PC-3 (cell line): ENCODE results near the gene CEP41. TPM values are rescaled to one million over a fixed set of nuclear protein-coding genes. Genes with fewer than 3 reads are reported as not detected.
A peak's percentile ranks its signal among the peaks of the same experiment; 100 is the strongest.

Experiments used
- ATAC-seq: fragments of 200-7000 bp; cut with Tn5 transposase; 2 replicates; pipeline ENCODE4 v1.9.1; 2020; ENCODE audit warnings: mild to moderate bottlenecking, moderate library complexity
- BruUV-seq: library from RNA; stranded (reverse); fragments of 400-500 nt; replicated peaks from 2 replicates; lab custom pipeline; 2021; lab: Mats Ljungman, UMichigan
- CTCF ChIA-PET: fragments of 300-600 bp; sonication (Branson Sonifier 250); formaldehyde crosslinking; loops from one replicate; lab custom pipeline; 2022; ENCODE audit warnings: antibody characterized with exemption; lab: Charles Lee
- POLR2A ChIA-PET: fragments of 300-600 bp; sonication (Branson Sonifier 250); formaldehyde crosslinking; loops from one replicate; lab custom pipeline; 2022; ENCODE audit warnings: antibody characterized with exemption; ENCODE audit not compliant: unreplicated experiment; lab: Charles Lee
- DNase-seq: peaks from one replicate; pipeline ENCODE4 v3.0.0-alpha.2; 2015
- H2AFZ ChIP-seq: fragments of 300-600 bp; sonication (generic); 2 replicates; pipeline ENCODE4 v1.6.0; 2016; ENCODE audit warnings: antibody characterized with exemption, low read length
- H3F3A ChIP-seq: fragments of 300-600 bp; sonication (generic); one replicate; pipeline ENCODE4 v1.6.0; 2017; ENCODE audit warnings: antibody characterized with exemption, low read length, control low read depth, mild to moderate bottlenecking; ENCODE audit not compliant: unreplicated experiment
- H3K27ac ChIP-seq: fragments of 300-600 bp; sonication (generic); 2 replicates; pipeline ENCODE4 v1.5.1; 2016; ENCODE audit warnings: mild to moderate bottlenecking, low read length
- H3K27me3 ChIP-seq: fragments of 300-600 bp; sonication (generic); 2 replicates; pipeline ENCODE4 v1.6.1; 2016; ENCODE audit warnings: low read length, mixed read lengths
- H3K36me3 ChIP-seq: fragments of 300-600 bp; sonication (generic); 2 replicates; pipeline ENCODE4 v1.6.1; 2016; ENCODE audit warnings: low read depth, mixed run types, low read length, mixed read lengths
- H3K4me1 ChIP-seq: fragments of 300-600 bp; sonication (generic); 2 replicates; pipeline ENCODE4 v1.5.1; 2016; ENCODE audit warnings: low read length; ENCODE audit not compliant: insufficient read depth
- H3K4me2 ChIP-seq: fragments of 300-600 bp; sonication (generic); 2 replicates; pipeline ENCODE4 v1.6.0; 2016; ENCODE audit warnings: low read length
- H3K4me3 ChIP-seq: fragments of 300-600 bp; sonication (generic); 2 replicates; pipeline ENCODE4 v1.5.1; 2016; ENCODE audit warnings: mild to moderate bottlenecking, low read length, mixed read lengths
- H3K79me2 ChIP-seq: fragments of 300-600 bp; sonication (generic); 2 replicates; pipeline ENCODE4 v1.6.1; 2017; ENCODE audit warnings: low read length, mixed read lengths
- H3K9ac ChIP-seq: fragments of 300-600 bp; sonication (generic); 2 replicates; pipeline ENCODE4 v1.6.0; 2016; ENCODE audit warnings: mild to moderate bottlenecking, low read length
- H3K9me2 ChIP-seq: fragments of 300-600 bp; sonication (generic); replicated peaks from 2 replicates; pipeline ENCODE4 v1.6.1; 2016; ENCODE audit warnings: mixed run types, low read length, mixed read lengths
- H3K9me3 ChIP-seq: fragments of 300-600 bp; sonication (generic); 2 replicates; pipeline ENCODE4 v1.6.1; 2016; ENCODE audit warnings: low read length, mixed read lengths
- H4K20me1 ChIP-seq: fragments of 300-600 bp; sonication (generic); 2 replicates; pipeline ENCODE4 v1.6.1; 2016; ENCODE audit warnings: low read length, mixed read lengths
- CTCF ChIP-seq: fragments of 300-600 bp; sonication (generic); conservative IDR thresholded peaks from 2 replicates; pipeline ENCODE4 v1.5.1; 2017; ENCODE audit warnings: antibody characterized with exemption, low read depth, mild to moderate bottlenecking, low read length
- EZH2 ChIP-seq: fragments of 300-600 bp; sonication (generic); IDR thresholded peaks from one replicate; pipeline ENCODE4 v1.6.1; 2017; ENCODE audit warnings: antibody characterized with exemption, mild to moderate bottlenecking, low read length; ENCODE audit not compliant: unreplicated experiment
- EZH2phosphoT487 ChIP-seq: fragments of 300-600 bp; sonication (generic); IDR thresholded peaks from 2 replicates; pipeline ENCODE4 v1.6.1; 2018; ENCODE audit warnings: mild to moderate bottlenecking, antibody characterized with exemption, low read length, borderline replicate concordance
- intact Hi-C: fragments of 100-400 bp; cut with micrococcal nuclease; formaldehyde crosslinking; loops from 2 replicates; pipeline ENCODE4 v1.9.0; 2023
- total RNA-seq: library from RNA; depleted of rRNA; stranded (reverse); fragments of >200 nt; gene quantifications from 2 replicates; pipeline ENCODE4 v1.2.3, GENCODE V29; 2014

The CEP41 gene
- total RNA-seq, 1 experiment from 2014 or later = 10.4 TPM

DNA sequence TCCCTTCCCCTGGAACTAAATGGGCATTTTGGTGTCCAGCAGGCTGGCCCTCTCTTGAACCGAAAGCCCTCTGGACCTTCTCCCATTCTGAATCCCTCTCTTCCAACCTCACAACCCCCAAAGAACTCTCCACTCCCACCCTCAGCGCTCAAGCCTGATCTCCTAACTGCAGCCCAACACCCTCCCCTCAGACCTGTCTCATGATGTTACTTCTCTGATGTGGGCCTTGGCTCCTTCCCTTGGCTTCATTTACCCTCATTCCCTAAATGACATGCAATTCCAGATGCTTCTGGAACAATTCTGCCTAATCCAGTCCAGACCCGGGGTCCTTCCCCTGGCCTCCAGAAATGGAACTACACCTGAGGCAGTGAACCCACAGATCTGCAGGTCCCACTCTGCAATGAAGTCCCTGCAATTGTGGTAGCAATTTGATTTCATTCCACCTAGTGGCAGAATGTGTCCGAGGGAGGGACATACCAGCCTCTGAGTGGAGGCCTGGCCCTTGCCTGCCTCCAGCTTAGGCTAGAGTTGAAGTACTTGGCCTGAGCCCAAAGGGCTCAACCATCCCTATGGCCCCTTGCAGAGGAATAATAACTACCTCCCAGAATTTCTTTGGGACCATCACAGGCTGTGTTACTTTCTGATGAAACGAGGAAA, 4.1 kb upstream of the CEP41 start:
- ATAC-seq = no peak

GRCh38 chr7:130444234-130444633, 3.4 kb upstream of the CEP41 start:
- no peak overlapping the region for H3K27ac ChIP-seq
- H3K4me1 ChIP-seq = peaks cover 15% of the 10 kb centered on the region
- no peak overlapping the region for H3K9ac ChIP-seq
- no peaks in the 10 kb centered on the region for H4K20me1 ChIP-seq
- no peaks in the 10 kb centered on the region for H3F3A ChIP-seq
- DNase-seq (no peak), ATAC-seq (no peak)
- TF ChIP-seq CTCF (no peak), EZH2phosphoT487 (no peak), EZH2 (no peak)
- BruUV-seq = no TSS peak
- no peaks in the 10 kb centered on the region for H3K27me3 ChIP-seq
- H2AFZ ChIP-seq = no peak overlapping the region
- no peaks in the 10 kb centered on the region for H3K9me2 ChIP-seq
- H3K4me2 ChIP-seq = no peak overlapping the region
- no peaks in the 10 kb centered on the region for H3K36me3 ChIP-seq
- ChIA-PET CTCF (no interaction called here), POLR2A (no interaction called here)
- H3K4me3 ChIP-seq = no peak overlapping the region
- peaks cover 10% of the 10 kb centered on the region for H3K79me2 ChIP-seq
- H3K9me3 ChIP-seq = no peaks in the 10 kb centered on the region
- intact Hi-C loops = no loop called here

More for the DNA sequence above, 4.1 kb upstream of the CEP41 start:
- no peak overlapping the region for H3K4me3 ChIP-seq
- H3K9ac ChIP-seq = no peak overlapping the region
- ChIA-PET POLR2A (no interaction called here), CTCF (no interaction called here)
- no peaks in the 10 kb centered on the region for H3K27me3 ChIP-seq
- H2AFZ ChIP-seq = no peak overlapping the region
- no peaks in the 10 kb centered on the region for H4K20me1 ChIP-seq
- no peaks in the 10 kb centered on the region for H3K36me3 ChIP-seq
- peaks cover 11% of the 10 kb centered on the region for H3K4me1 ChIP-seq
- no peak overlapping the region for H3K4me2 ChIP-seq
- TF ChIP-seq EZH2phosphoT487 = no peak
- peak; percentile 19; the same call in 1 of the 2 replicates for TF ChIP-seq CTCF
- H3K9me3 ChIP-seq = no peaks in the 10 kb centered on the region
- no TSS peak for BruUV-seq
- H3F3A ChIP-seq = no peaks in the 10 kb centered on the region
- intact Hi-C loops = no loop called here
- DNase-seq = no peak
- no peak overlapping the region for H3K27ac ChIP-seq
- H3K9me2 ChIP-seq = no peaks in the 10 kb centered on the region
- peaks cover 5% of the 10 kb centered on the region for H3K79me2 ChIP-seq

DNA sequence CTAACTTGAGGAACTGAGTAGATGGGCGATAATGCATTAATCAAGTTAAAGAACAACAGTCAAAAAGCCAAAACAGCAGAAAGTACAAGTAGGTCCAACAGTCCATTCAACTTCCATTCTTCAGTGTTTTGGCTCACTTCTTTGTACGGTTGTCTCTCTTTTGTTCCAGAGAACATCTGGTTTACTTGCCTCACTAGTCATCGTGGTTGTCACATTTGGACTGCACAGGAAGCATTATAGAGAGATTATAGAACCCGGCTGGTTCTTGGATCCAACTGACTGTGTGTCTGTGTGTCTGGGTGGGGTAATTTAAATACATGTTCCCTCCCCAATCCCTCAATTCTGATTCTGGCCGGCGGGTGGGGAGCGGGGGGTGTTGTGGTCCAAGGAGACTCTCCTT, 1.8 kb upstream of the CEP41 start:
- DNase-seq = no peak
- no peaks in the 10 kb centered on the region for H3K9me3 ChIP-seq
- H3K4me1 ChIP-seq = peaks cover 15% of the 10 kb centered on the region
- no peaks in the 10 kb centered on the region for H3K36me3 ChIP-seq
- intact Hi-C loops = no loop called here
- H4K20me1 ChIP-seq = no peaks in the 10 kb centered on the region
- peaks cover 10% of the 10 kb centered on the region for H3K79me2 ChIP-seq
- H3K4me2 ChIP-seq = no peak overlapping the region
- CTCF ChIA-PET = no interaction called here
- POLR2A ChIA-PET = no interaction called here
- TF ChIP-seq EZH2phosphoT487 (no peak), CTCF (no peak), EZH2 (no peak)
- BruUV-seq = no TSS peak
- H3K27ac ChIP-seq = no peak overlapping the region
- no peak overlapping the region for H3K9ac ChIP-seq
- H3F3A ChIP-seq = no peaks in the 10 kb centered on the region
- no peak overlapping the region for H3K4me3 ChIP-seq
- H3K27me3 ChIP-seq = no peaks in the 10 kb centered on the region
- H2AFZ ChIP-seq = no peak overlapping the region
- no peak for ATAC-seq
- H3K9me2 ChIP-seq = no peaks in the 10 kb centered on the region
